ENCODE results near the gene CPNE1. TPM values are rescaled to one million over a fixed set of nuclear protein-coding genes. Genes with fewer than 3 reads are reported as not detected.

CPNE1 gene
- total RNA-seq, 1 experiment from 2014 or later = 216 TPM

DNA sequence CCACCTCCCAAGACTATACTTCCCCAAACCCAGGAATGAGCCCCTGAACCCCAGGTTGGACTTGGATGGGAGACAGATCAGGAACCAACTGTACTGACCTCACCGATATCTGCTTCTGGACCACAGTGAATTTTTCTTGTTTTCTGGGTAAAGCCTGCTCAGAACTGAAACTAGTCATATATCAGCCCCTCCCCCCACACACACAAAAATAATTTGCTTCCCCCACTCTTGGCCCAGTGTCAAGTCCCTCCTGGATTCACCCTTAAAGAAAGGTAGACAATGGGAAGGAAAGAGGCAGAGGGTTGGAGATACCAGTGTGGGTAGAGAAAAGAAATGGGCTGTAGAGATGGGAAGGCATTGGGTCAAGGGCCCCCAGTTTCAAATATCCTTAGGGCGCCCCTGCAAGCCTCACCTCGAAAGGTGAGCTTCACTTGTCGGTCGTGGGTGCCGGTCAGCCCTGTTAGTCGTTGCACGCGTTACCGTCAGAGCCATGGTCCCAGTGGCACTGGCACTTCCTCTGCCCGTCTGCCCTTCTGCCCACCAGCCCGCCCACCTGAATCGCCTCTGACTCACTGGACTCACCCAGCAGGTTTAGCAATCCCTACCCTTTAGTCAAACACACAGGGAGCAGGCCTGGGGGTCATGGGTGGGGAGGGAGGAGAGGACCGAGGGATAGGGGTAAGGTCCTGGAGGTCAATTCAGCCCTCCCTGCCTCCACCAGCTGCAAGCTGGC, 57.5 kb downstream of the CPNE1 start:
- no peak for DNase-seq
- H2AFZ ChIP-seq (ENCODE audit: low read length) = no peak overlapping the region
- H3K27ac ChIP-seq (ENCODE audit: low read length) = no peak overlapping the region
- H4K20me1 ChIP-seq (ENCODE audit: insufficient read depth, low read depth, low read length) = no peaks in the 10 kb centered on the region
- peaks cover 19% of the 10 kb centered on the region for H3K4me1 ChIP-seq (ENCODE audit: low read length)
- H3K9me2 ChIP-seq (replicated peaks; ENCODE audit: insufficient read depth, low read length) = no peaks in the 10 kb centered on the region
- H3K9me3 ChIP-seq (ENCODE audit: low read length) = no peaks in the 10 kb centered on the region
- H3K4me2 ChIP-seq (ENCODE audit: low read depth, low read length, poor library complexity, severe bottlenecking) = no peak overlapping the region
- no peaks in the 10 kb centered on the region for H3K79me2 ChIP-seq (ENCODE audit: low read length)
- no peak overlapping the region for H3K9ac ChIP-seq (ENCODE audit: low read length)
- no peak overlapping the region for H3K4me3 ChIP-seq (ENCODE audit: low read length)
- no peaks in the 10 kb centered on the region for H3K36me3 ChIP-seq (ENCODE audit: insufficient read depth, low read length)
- no peaks in the 10 kb centered on the region for H3K27me3 ChIP-seq (ENCODE audit: low read length)

DNA sequence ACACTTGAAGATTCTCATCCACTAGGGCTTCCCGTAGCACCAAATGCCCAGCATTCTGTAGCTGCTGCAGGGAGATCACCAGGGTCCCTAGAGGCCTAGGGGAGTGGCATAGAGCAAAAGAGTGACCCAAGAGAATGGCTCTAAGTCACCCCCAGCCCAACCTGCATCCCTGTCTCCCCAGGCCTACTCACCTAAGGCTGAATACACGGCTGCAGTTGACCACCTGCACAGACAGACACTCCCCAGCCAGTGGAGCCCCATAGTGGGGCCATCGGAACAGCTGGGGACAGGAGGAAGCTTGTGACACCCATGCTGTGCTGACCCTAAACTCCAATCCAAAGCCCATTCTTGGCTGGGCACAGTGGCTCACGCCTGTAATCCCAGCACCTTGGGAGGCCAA, 58.6 kb downstream of the CPNE1 start:
- Histone ChIP-seq H3K27ac (ENCODE audit: low read length) (no peak overlapping the region), H3K4me1 (ENCODE audit: low read length) (peaks cover 12% of the 10 kb centered on the region), H3K36me3 (ENCODE audit: insufficient read depth, low read length) (no peaks in the 10 kb centered on the region), H3K27me3 (ENCODE audit: low read length) (no peaks in the 10 kb centered on the region), H3K79me2 (ENCODE audit: low read length) (no peaks in the 10 kb centered on the region), H3K9ac (ENCODE audit: low read length) (no peak overlapping the region), H3K9me3 (ENCODE audit: low read length) (no peaks in the 10 kb centered on the region), H2AFZ (ENCODE audit: low read length) (no peak overlapping the region), H3K4me3 (ENCODE audit: low read length) (no peak overlapping the region), H3K9me2 (replicated peaks; ENCODE audit: insufficient read depth, low read length) (no peaks in the 10 kb centered on the region), H4K20me1 (ENCODE audit: insufficient read depth, low read depth, low read length) (no peaks in the 10 kb centered on the region), H3K4me2 (ENCODE audit: low read depth, low read length, poor library complexity, severe bottlenecking) (no peak overlapping the region)
- no peak for DNase-seq

DNA sequence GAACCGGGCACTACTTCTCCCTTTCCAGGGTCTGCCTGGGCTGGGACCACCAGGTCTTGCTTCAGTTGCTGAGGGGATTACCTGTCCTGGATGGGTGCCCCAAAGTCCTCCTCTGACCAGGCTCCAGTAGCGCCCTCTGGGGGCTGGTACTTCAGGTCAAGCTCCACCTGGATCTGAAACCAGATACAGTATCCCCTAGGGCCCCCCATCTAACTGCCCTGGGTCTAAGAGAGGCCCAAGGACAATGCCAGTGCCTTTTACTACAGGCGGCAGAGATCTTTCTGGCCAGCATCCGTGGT, 60.3 kb downstream of the CPNE1 start:
- Histone ChIP-seq H3K4me2 (ENCODE audit: low read depth, low read length, poor library complexity, severe bottlenecking) (no peak overlapping the region), H3K36me3 (ENCODE audit: insufficient read depth, low read length) (no peaks in the 10 kb centered on the region), H3K27me3 (ENCODE audit: low read length) (no peaks in the 10 kb centered on the region), H4K20me1 (ENCODE audit: insufficient read depth, low read depth, low read length) (no peaks in the 10 kb centered on the region), H3K4me1 (ENCODE audit: low read length) (peaks cover 12% of the 10 kb centered on the region), H3K9ac (ENCODE audit: low read length) (no peak overlapping the region), H3K9me3 (ENCODE audit: low read length) (no peaks in the 10 kb centered on the region), H2AFZ (ENCODE audit: low read length) (no peak overlapping the region), H3K4me3 (ENCODE audit: low read length) (no peak overlapping the region), H3K79me2 (ENCODE audit: low read length) (no peaks in the 10 kb centered on the region), H3K9me2 (replicated peaks; ENCODE audit: insufficient read depth, low read length) (no peaks in the 10 kb centered on the region), H3K27ac (ENCODE audit: low read length) (no peak overlapping the region)
- DNase-seq = peak; percentile 80

DNA sequence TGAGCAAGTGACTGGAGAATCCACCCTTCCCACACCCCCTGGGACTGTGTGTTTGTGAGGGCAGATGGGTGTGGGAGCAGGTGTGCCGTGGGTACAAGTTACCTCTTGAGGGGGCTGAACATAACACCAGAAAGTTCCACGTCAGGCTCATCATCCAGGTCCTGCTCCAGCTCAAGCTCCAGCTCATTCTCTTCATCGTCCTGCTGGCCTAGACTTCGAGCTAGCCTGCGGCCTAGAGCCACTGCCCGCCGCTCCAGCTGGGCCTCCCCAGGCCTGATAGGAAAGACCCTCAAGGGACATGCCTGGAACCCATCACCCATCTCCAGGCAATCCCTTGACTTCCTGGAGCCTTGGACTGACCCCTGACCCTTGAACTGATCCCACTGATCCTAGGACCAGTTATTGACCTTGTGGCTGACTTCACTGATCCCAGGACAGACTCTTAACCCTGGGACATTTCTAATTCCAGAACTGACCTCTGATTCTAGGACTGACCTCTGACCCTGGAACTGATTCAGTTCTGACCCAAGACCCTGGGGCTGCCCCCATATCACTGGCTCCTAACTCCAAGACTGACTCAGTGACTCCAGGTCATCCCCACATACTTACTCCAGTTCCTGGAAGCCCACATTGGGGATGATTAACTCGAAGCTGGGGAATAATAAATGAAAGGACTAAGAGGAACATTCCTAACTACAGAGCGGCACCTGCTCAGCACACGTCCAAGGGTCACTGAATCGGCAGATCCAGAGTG, 60.8 kb downstream of the CPNE1 start:
- Histone ChIP-seq H3K9ac (ENCODE audit: low read length) (no peak overlapping the region), H3K27me3 (ENCODE audit: low read length) (no peaks in the 10 kb centered on the region), H3K9me3 (ENCODE audit: low read length) (no peaks in the 10 kb centered on the region), H3K27ac (ENCODE audit: low read length) (no peak overlapping the region), H3K4me3 (ENCODE audit: low read length) (no peak overlapping the region), H3K9me2 (replicated peaks; ENCODE audit: insufficient read depth, low read length) (no peaks in the 10 kb centered on the region), H3K4me2 (ENCODE audit: low read depth, low read length, poor library complexity, severe bottlenecking) (no peak overlapping the region), H2AFZ (ENCODE audit: low read length) (no peak overlapping the region), H4K20me1 (ENCODE audit: insufficient read depth, low read depth, low read length) (no peaks in the 10 kb centered on the region), H3K36me3 (ENCODE audit: insufficient read depth, low read length) (no peaks in the 10 kb centered on the region), H3K4me1 (ENCODE audit: low read length) (peaks cover 12% of the 10 kb centered on the region), H3K79me2 (ENCODE audit: low read length) (no peaks in the 10 kb centered on the region)
- DNase-seq = no peak

DNA sequence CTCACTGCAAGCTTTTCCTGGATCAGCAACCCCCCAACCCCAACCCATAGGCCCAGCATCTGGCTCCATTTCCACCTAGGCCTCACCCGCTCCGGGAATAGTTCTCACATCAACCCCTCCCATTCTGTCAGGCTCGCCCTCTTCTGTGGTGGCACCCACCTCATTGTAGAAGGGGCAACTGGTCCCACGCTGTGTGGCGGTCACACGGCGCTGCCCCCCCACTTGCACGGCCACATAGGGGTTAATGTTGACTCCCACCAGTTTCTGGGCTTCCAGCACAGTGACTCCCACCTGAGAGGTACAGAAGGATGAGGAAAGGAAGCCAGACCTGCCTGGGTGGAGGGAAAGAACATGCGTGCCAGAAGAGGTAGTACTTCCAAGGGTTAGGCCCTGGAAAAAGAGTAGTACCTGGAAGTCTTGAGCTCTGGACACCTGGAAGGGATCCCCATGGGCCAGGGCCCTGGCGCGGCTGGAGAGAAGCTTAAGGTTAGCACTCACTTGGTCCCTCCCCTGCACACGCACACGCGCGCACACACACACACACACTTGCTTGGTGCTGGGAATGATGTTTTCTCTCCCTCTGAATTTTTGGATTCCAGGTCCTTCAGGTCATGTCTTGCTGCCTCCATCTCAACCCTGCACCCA, 61.7 kb downstream of the CPNE1 start:
- no peak overlapping the region for H3K4me2 ChIP-seq (ENCODE audit: low read depth, low read length, poor library complexity, severe bottlenecking)
- no peak overlapping the region for H3K4me3 ChIP-seq (ENCODE audit: low read length)
- H3K4me1 ChIP-seq (ENCODE audit: low read length) = peaks cover 12% of the 10 kb centered on the region
- H3K9me2 ChIP-seq (replicated peaks; ENCODE audit: insufficient read depth, low read length) = no peaks in the 10 kb centered on the region
- no peaks in the 10 kb centered on the region for H3K9me3 ChIP-seq (ENCODE audit: low read length)
- no peaks in the 10 kb centered on the region for H3K36me3 ChIP-seq (ENCODE audit: insufficient read depth, low read length)
- H2AFZ ChIP-seq (ENCODE audit: low read length) = no peak overlapping the region
- H4K20me1 ChIP-seq (ENCODE audit: insufficient read depth, low read depth, low read length) = no peaks in the 10 kb centered on the region
- no peaks in the 10 kb centered on the region for H3K79me2 ChIP-seq (ENCODE audit: low read length)
- no peak overlapping the region for H3K27ac ChIP-seq (ENCODE audit: low read length)
- H3K9ac ChIP-seq (ENCODE audit: low read length) = no peak overlapping the region
- no peaks in the 10 kb centered on the region for H3K27me3 ChIP-seq (ENCODE audit: low read length)
- no peak for DNase-seq

DNA sequence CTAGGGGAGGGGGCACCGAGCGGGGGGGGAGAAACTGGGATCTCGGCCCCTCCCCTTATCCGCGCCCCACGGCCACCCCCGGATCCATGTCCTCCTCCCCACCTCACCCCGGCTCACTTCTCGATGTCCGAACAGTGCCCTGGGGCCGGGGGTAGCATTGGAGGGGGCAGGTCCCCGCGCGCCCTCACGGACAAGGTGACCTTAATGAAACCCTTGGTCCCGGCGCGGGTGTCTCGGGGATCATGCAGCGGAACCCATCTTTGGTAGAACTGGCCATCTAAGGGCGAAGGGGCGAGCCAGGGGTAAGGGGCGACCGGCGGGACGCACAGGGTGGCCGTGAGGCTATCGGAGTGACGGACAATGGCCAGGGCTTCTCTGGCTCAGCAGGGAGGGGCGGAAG, 62.7 kb downstream of the CPNE1 start:
- Histone ChIP-seq H3K27ac (ENCODE audit: low read length) (no peak overlapping the region), H3K9me2 (replicated peaks; ENCODE audit: insufficient read depth, low read length) (no peaks in the 10 kb centered on the region), H3K4me1 (ENCODE audit: low read length) (peaks cover 12% of the 10 kb centered on the region), H3K4me2 (ENCODE audit: low read depth, low read length, poor library complexity, severe bottlenecking) (no peak overlapping the region), H3K36me3 (ENCODE audit: insufficient read depth, low read length) (no peaks in the 10 kb centered on the region), H4K20me1 (ENCODE audit: insufficient read depth, low read depth, low read length) (no peaks in the 10 kb centered on the region), H3K27me3 (ENCODE audit: low read length) (no peaks in the 10 kb centered on the region), H3K79me2 (ENCODE audit: low read length) (no peaks in the 10 kb centered on the region), H2AFZ (ENCODE audit: low read length) (no peak overlapping the region), H3K4me3 (ENCODE audit: low read length) (no peak overlapping the region), H3K9ac (ENCODE audit: low read length) (no peak overlapping the region), H3K9me3 (ENCODE audit: low read length) (no peaks in the 10 kb centered on the region)
- no peak for DNase-seq

DNA sequence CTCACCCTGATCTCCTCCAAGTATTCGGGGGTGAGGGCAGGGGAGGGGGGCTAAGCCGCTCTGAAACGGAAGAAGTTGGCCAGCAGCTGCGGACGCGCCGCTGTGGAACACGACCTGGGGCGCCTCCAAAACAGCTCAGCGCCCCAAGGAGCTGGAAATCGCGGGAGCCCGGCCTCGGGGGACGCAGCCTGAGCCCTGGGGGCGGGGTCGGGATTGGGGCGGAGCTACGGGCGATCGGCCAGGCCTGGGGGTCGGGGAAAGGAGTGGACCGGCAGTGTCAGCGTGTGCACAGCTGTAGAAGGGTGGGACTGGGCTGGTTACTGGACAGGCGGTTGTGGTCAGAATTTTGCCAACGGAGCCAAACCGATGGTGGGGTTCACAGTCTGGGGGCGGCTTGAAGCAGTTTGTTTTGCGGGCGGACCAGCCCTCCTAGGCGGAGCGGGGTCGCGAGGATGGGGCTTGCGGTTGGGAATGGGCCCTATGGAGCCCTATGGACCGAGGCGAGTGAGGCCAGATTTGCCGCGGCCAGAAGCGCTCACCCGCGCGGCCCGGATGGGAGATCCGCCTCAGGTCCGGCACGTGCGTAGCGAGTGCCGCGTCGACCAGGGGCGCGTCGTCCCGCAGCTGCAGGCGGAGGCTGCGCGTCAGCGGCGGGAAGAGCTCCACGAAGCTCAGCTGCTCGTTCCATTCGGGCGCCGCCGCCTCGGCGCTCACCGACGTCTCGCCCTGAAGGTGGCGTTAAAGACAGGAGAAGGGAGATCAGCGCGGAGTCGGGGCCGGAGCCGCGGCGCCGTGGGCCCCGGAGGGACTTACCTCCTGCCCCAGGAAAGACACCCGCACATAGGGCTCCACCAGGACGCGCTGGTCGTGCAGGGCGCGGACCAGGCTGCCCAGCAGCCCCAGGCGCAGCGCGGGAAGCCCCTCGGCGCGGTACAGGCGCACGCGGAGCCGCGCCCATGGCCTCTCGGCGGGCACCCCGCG, 63.4 kb downstream of the CPNE1 start:
- Histone ChIP-seq H3K4me1 (ENCODE audit: low read length) (peaks cover 12% of the 10 kb centered on the region), H3K9me2 (replicated peaks; ENCODE audit: insufficient read depth, low read length) (no peaks in the 10 kb centered on the region), H3K36me3 (ENCODE audit: insufficient read depth, low read length) (no peaks in the 10 kb centered on the region), H3K9me3 (ENCODE audit: low read length) (no peaks in the 10 kb centered on the region), H3K9ac (ENCODE audit: low read length) (no peak overlapping the region), H4K20me1 (ENCODE audit: insufficient read depth, low read depth, low read length) (no peaks in the 10 kb centered on the region), H3K27me3 (ENCODE audit: low read length) (no peaks in the 10 kb centered on the region), H3K4me2 (ENCODE audit: low read depth, low read length, poor library complexity, severe bottlenecking) (no peak overlapping the region), H3K4me3 (ENCODE audit: low read length) (no peak overlapping the region), H3K27ac (ENCODE audit: low read length) (no peak overlapping the region), H3K79me2 (ENCODE audit: low read length) (no peaks in the 10 kb centered on the region), H2AFZ (ENCODE audit: low read length) (no peak overlapping the region)
- no peak for DNase-seq
